H1 (cell line): Measurements from ENCODE around the gene NPTX1. TPM values are rescaled to one million over a fixed set of nuclear protein-coding genes. Genes with fewer than 3 reads are reported as not detected.

ENCODE experiments used
- CTCF ChIA-PET: fragments of 300-600 bp; sonication (Branson Sonifier 250); formaldehyde crosslinking; loops from one replicate; lab custom pipeline; 2021; ENCODE audit not compliant: partially characterized antibody; lab: Charles Lee
- POLR2A ChIA-PET: fragments of 300-600 bp; sonication (Branson Sonifier 250); formaldehyde crosslinking; loops from one replicate; lab custom pipeline; 2021; ENCODE audit warnings: inconsistent platforms; ENCODE audit not compliant: partially characterized antibody; lab: Charles Lee
- DNase-seq, 2 experiments: peaks; one replicate each; pipeline versions ENCODE4 v3.0.0 to v3.0.0-alpha.2; 2010 to 2022; ENCODE audit warnings: low spot score in 2 of 2, low read depth in 1 of 2, mixed read lengths in 1 of 2
- FAIRE-seq: peaks from 2 replicates; lab custom pipeline; 2011; peaks lifted over from hg19 to GRCh38; lab: Jason Lieb, UNC
- H2AFZ ChIP-seq: 2 replicates; pipeline ENCODE4 v1.8.1; 2012; ENCODE audit warnings: low read length, inconsistent platforms
- H2AK5ac ChIP-seq: 2 replicates; pipeline ENCODE4 v1.6.1; 2013; ENCODE audit warnings: low read depth, low read length
- H2BK120ac ChIP-seq: replicated peaks from 2 replicates; pipeline ENCODE3; 2013; ENCODE audit warnings: low read depth, low read length, inconsistent platforms
- H2BK12ac ChIP-seq: 2 replicates; pipeline ENCODE4 v1.6.1; 2013; ENCODE audit warnings: low read depth, low read length
- H2BK15ac ChIP-seq: 2 replicates; pipeline ENCODE4 v1.6.1; 2013; ENCODE audit warnings: low read length
- H2BK20ac ChIP-seq: 2 replicates; pipeline ENCODE4 v1.6.1; 2013; ENCODE audit warnings: low read length
- H2BK5ac ChIP-seq: 2 replicates; pipeline ENCODE4 v1.6.1; 2013; ENCODE audit warnings: low read depth, low read length
- H3K14ac ChIP-seq: 2 replicates; pipeline ENCODE4 v1.6.1; 2013; ENCODE audit warnings: inconsistent platforms; ENCODE audit not compliant: insufficient read length
- H3K18ac ChIP-seq: 2 replicates; pipeline ENCODE4 v1.6.1; 2013; ENCODE audit warnings: low read length; ENCODE audit errors: extremely low read depth
- H3K23ac ChIP-seq: 2 replicates; pipeline ENCODE4 v1.6.1; 2013; ENCODE audit warnings: inconsistent platforms; ENCODE audit not compliant: insufficient read length
- H3K23me2 ChIP-seq: 2 replicates; pipeline ENCODE4 v1.6.1; 2013; ENCODE audit warnings: low read depth, low read length
- H3K27ac ChIP-seq: 2 replicates; pipeline ENCODE4 v1.6.1; 2011; ENCODE audit warnings: low read depth, low read length, inconsistent platforms
- H3K27me3 ChIP-seq, 4 experiments: replicated peaks in 1 of 4; 1 replicate in 1 of 4; 2 replicates in 3 of 4; pipeline versions ENCODE4 v1.6.1 to v1.8.1; 2011 to 2013; ENCODE audit warnings: low read length in 3 of 4, mild to moderate bottlenecking in 3 of 4, inconsistent platforms in 2 of 4, mixed read lengths in 2 of 4, moderate library complexity in 1 of 4; ENCODE audit not compliant: control insufficient read depth in 3 of 4, insufficient read depth in 3 of 4; ENCODE audit errors: extremely low read depth in 1 of 4
- H3K36me3 ChIP-seq, 4 experiments: 2 replicates each; pipeline versions ENCODE4 v1.6.1 to v1.8.1; 2011 to 2013; ENCODE audit warnings: mild to moderate bottlenecking in 4 of 4, low read length in 3 of 4, moderate library complexity in 2 of 4, control low read depth in 1 of 4, inconsistent platforms in 1 of 4; ENCODE audit not compliant: insufficient read depth in 4 of 4, control insufficient read depth in 2 of 4
- H3K4ac ChIP-seq: replicated peaks from 2 replicates; pipeline ENCODE3; 2013; ENCODE audit warnings: low read length, low read depth, mixed read lengths, inconsistent platforms; ENCODE audit not compliant: insufficient read length
- H3K4me1 ChIP-seq, 4 experiments: replicated peaks in 1 of 4; 1 replicate in 1 of 4; 2 replicates in 3 of 4; pipeline versions ENCODE4 v1.6.1 to v1.8.1; 2011 to 2013; ENCODE audit warnings: low read length in 3 of 4, inconsistent platforms in 2 of 4, mixed read lengths in 1 of 4; ENCODE audit not compliant: insufficient read depth in 4 of 4, control insufficient read depth in 3 of 4
- H3K4me2 ChIP-seq, 2 experiments: 2 replicates each; pipeline versions ENCODE4 v1.6.1 to v1.8.1; 2011 to 2013; ENCODE audit warnings: low read depth in 2 of 2, low read length in 2 of 2, control low read depth in 1 of 2, inconsistent platforms in 1 of 2, mild to moderate bottlenecking in 1 of 2; ENCODE audit not compliant: insufficient read depth in 1 of 2
- H3K4me3 ChIP-seq, 4 experiments: fragments of 200-600, 300-600 bp in 1 of 4; sonication (generic), shearing (Covaris generic), sonication (Bioruptor Twin) in 1 of 4; 2 replicates each; pipeline versions ENCODE4 v1.5.1 to v1.8.1; 2011 to 2016; ENCODE audit warnings: low read length in 4 of 4, low read depth in 3 of 4, control low read depth in 2 of 4, inconsistent platforms in 2 of 4, mild to moderate bottlenecking in 2 of 4, mixed read lengths in 1 of 4, moderate library complexity in 1 of 4; ENCODE audit not compliant: insufficient read depth in 2 of 4; ENCODE audit errors: extremely low read depth in 1 of 4
- H3K56ac ChIP-seq: replicated peaks from 2 replicates; pipeline ENCODE3; 2013; ENCODE audit warnings: low read depth, mild to moderate bottlenecking, mixed read lengths, low read length, inconsistent platforms; ENCODE audit not compliant: insufficient read length
- H3K79me1 ChIP-seq: 2 replicates; pipeline ENCODE4 v1.6.1; 2013; ENCODE audit warnings: low read depth, low read length, control low read depth
- H3K79me2 ChIP-seq, 2 experiments: 2 replicates each; pipeline versions ENCODE4 v1.6.1 to v1.8.1; 2012 to 2013; ENCODE audit warnings: low read length in 2 of 2, mild to moderate bottlenecking in 2 of 2, inconsistent platforms in 1 of 2; ENCODE audit not compliant: insufficient read depth in 2 of 2, control insufficient read depth in 1 of 2
- H3K9ac ChIP-seq, 4 experiments: replicated peaks in 1 of 4; 1 replicate in 1 of 4; 2 replicates in 3 of 4; pipeline versions ENCODE4 v1.6.1 to v1.8.1; 2011 to 2013; ENCODE audit warnings: low read depth in 3 of 4, low read length in 3 of 4, control low read depth in 2 of 4, mild to moderate bottlenecking in 2 of 4, moderate library complexity in 2 of 4, inconsistent platforms in 1 of 4; ENCODE audit errors: extremely low read depth in 1 of 4
- H3K9me3 ChIP-seq, 2 experiments: 2 replicates each; pipeline versions ENCODE4 v1.6.1 to v1.8.1; 2012 to 2013; ENCODE audit warnings: mild to moderate bottlenecking in 2 of 2, moderate library complexity in 2 of 2, control low read depth in 1 of 2, inconsistent platforms in 1 of 2, low read depth in 1 of 2, low read length in 1 of 2, mixed read lengths in 1 of 2; ENCODE audit not compliant: insufficient read depth in 2 of 2
- H4K20me1 ChIP-seq, 2 experiments: replicated peaks in 1 of 2; 2 replicates each; pipeline versions ENCODE3 to v1.8.1; 2011 to 2013; ENCODE audit warnings: inconsistent platforms in 2 of 2, low read length in 2 of 2, mild to moderate bottlenecking in 1 of 2; ENCODE audit not compliant: insufficient read depth in 2 of 2, control insufficient read depth in 1 of 2
- H4K5ac ChIP-seq: 2 replicates; pipeline ENCODE4 v1.6.1; 2013; ENCODE audit warnings: low read length, low read depth, mixed read lengths, inconsistent platforms; ENCODE audit not compliant: insufficient read length
- H4K8ac ChIP-seq: 2 replicates; pipeline ENCODE4 v1.8.0; 2013; ENCODE audit warnings: mild to moderate bottlenecking, moderate library complexity, low read length, inconsistent platforms; ENCODE audit not compliant: insufficient read depth; ENCODE audit errors: extremely low read depth
- H4K91ac ChIP-seq: replicated peaks from 2 replicates; pipeline ENCODE3; 2013; ENCODE audit warnings: low read length, mixed read lengths, inconsistent platforms; ENCODE audit not compliant: insufficient read length
- ATF3 ChIP-seq: IDR thresholded peaks from 2 replicates; pipeline ENCODE4 v1.6.1; 2011; ENCODE audit warnings: low read depth, mild to moderate bottlenecking, low read length; ENCODE audit not compliant: insufficient read depth
- CHD2 ChIP-seq: IDR thresholded peaks from 2 replicates; pipeline ENCODE4 v1.6.1; 2012; ENCODE audit warnings: low read length, improper control_type of control experiment
- FOSL1 ChIP-seq: IDR thresholded peaks from 2 replicates; pipeline ENCODE4 v1.6.1; 2011; ENCODE audit warnings: mild to moderate bottlenecking, low read depth, low read length, moderate library complexity; ENCODE audit not compliant: insufficient read depth
- NANOG ChIP-seq: IDR thresholded peaks from 2 replicates; pipeline ENCODE4 v1.6.1; 2011; ENCODE audit warnings: low read length, low read depth, mild to moderate bottlenecking, inconsistent platforms; ENCODE audit not compliant: insufficient read depth, poor library complexity, severe bottlenecking
- PHF8 ChIP-seq: fragments of 200-600 bp; sonication (generic); conservative IDR thresholded peaks from 2 replicates; pipeline ENCODE4 v1.7.1; 2012; ENCODE audit warnings: low read depth, mild to moderate bottlenecking, inconsistent platforms, low read length, moderate library complexity
- SIN3A ChIP-seq, 2 experiments: IDR thresholded peaks in 1 of 2; conservative IDR thresholded peaks in 1 of 2; 2 replicates each; pipeline ENCODE4 v1.6.1; 2011 to 2012; ENCODE audit warnings: low read length in 2 of 2, improper control_type of control experiment in 1 of 2, low read depth in 1 of 2, mild to moderate bottlenecking in 1 of 2
- TCF12 ChIP-seq: IDR thresholded peaks from 2 replicates; pipeline ENCODE4 v1.6.1; 2011; ENCODE audit warnings: low read depth, mild to moderate bottlenecking, low read length
- ZNF274 ChIP-seq: IDR thresholded peaks from 2 replicates; pipeline ENCODE4 v1.7.0; 2012; ENCODE audit warnings: low read length, borderline replicate concordance; ENCODE audit errors: extremely low read depth
- WGBS, 2 experiments: shearing (Covaris generic) in 1 of 2; methylation state at CpG; one replicate each; pipeline versions ENCODE4 v1.1.6 to v1.1.7; 2013 to 2015; ENCODE audit warnings: low lambda C conversion rate in 2 of 2, mixed read lengths in 2 of 2, inconsistent platforms in 1 of 2, low coverage in 1 of 2, missing lambda C conversion rate in 1 of 2; ENCODE audit not compliant: insufficient replicate concordance in 2 of 2, insufficient coverage in 1 of 2, insufficient read length in 1 of 2; ENCODE audit errors: extremely low coverage in 1 of 2, missing lambda C conversion rate in 1 of 2; 5-methylcytosine and 5-hydroxymethylcytosine counted together
- polyA plus RNA-seq, 7 experiments: library from polyadenylated mRNA; depleted of rRNA in 3 of 7; stranded (reverse) in 5 of 7; unstranded in 2 of 7; fragments of >200 nt in 5 of 7; fragments of 200-250 nt in 2 of 7; gene quantifications; 1 replicate in 5 of 7; 2 replicates in 1 of 7; 4 replicates in 1 of 7; pipeline versions ENCODE4 v1.2.1 to v1.2.3, GENCODE V29; 2011 to 2013; ENCODE audit warnings: missing spikeins in 2 of 7, mixed read lengths in 2 of 7
- total RNA-seq: library from RNA; stranded (reverse); fragmentation: NEBNext Ultra II Directional; extraction: Animal tissue kit (Norgen Biotek cat#: 25700); gene quantifications from 2 replicates; pipeline ENCODE4 v1.2.1, GENCODE V29; 2021
- TF ChIP-seq, protein P1 (sequence below), 3 experiments: IDR thresholded peaks; 1 replicate in 2 of 3; 2 replicates in 1 of 3; pipeline versions ENCODE4 v1.5.1 to v1.6.1; 2011; ENCODE audit warnings: low read length in 3 of 3, mild to moderate bottlenecking in 3 of 3, inconsistent platforms in 2 of 3, low read depth in 1 of 3, moderate library complexity in 1 of 3; ENCODE audit not compliant: insufficient read depth in 1 of 3; ENCODE audit errors: control extremely low read depth in 1 of 3

Gene NPTX1
- total and polyA plus RNA-seq, 2 of the 8 experiments (the other 6 are each of a cell fraction or from before 2014, with no cell fraction given): 12.0 to 17.9 TPM

DNA sequence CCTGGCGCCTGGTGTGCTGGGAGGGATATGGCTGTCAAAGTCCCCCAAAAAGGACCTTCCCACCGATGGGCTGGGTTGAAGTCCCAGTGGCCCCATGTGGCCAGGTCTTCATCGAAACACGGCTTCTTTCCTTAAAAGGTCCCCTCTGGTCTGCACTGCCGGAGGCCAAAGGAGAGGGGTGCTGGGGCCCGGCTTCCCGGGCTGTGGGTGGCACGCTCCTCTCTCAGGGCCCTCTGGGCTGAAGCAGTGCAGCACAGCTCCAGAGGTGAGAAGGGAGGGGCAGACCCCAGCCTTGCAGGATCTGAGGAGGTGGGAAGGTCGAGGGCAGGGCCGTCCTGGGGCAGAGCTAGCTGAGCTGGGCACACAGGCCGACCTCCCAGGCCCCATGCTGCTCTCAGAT is 6.7 kb downstream of the NPTX1 start:
- ChIA-PET POLR2A (no interaction called here), CTCF (interaction anchor here (0.9 to 2.3 kb wide), 6 partner anchors 9 to 430 kb away, joined by 3 to 11 read pairs (median 4); no protein-coding TSS in a partner anchor)
- TF ChIP-seq, protein P1, sequence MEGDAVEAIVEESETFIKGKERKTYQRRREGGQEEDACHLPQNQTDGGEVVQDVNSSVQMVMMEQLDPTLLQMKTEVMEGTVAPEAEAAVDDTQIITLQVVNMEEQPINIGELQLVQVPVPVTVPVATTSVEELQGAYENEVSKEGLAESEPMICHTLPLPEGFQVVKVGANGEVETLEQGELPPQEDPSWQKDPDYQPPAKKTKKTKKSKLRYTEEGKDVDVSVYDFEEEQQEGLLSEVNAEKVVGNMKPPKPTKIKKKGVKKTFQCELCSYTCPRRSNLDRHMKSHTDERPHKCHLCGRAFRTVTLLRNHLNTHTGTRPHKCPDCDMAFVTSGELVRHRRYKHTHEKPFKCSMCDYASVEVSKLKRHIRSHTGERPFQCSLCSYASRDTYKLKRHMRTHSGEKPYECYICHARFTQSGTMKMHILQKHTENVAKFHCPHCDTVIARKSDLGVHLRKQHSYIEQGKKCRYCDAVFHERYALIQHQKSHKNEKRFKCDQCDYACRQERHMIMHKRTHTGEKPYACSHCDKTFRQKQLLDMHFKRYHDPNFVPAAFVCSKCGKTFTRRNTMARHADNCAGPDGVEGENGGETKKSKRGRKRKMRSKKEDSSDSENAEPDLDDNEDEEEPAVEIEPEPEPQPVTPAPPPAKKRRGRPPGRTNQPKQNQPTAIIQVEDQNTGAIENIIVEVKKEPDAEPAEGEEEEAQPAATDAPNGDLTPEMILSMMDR (IDR thresholded peaks at IDR 0.05; ENCODE audit: control extremely low read depth in 1 of 3, insufficient read depth in 1 of 3, low read depth in 1 of 3, low read length in 3 of 3): no peak
- TF ChIP-seq SIN3A (conservative IDR thresholded peaks at IDR 0.05 in 1 of 2, IDR thresholded peaks at IDR 0.05 in 1 of 2; ENCODE audit: low read depth in 1 of 2, low read length in 2 of 2) (no peak), NANOG (no peak), FOSL1 (no peak), PHF8 (no peak), ZNF274 (no peak), TCF12 (no peak), CHD2 (no peak), ATF3 (no peak)

More for the DNA sequence above, 6.7 kb downstream of the NPTX1 start:
- DNase-seq: no peak
- Histone ChIP-seq H3K56ac (no peak overlapping the region), H3K9me3 (no peaks in the 10 kb centered on the region), H2AK5ac (no peak overlapping the region), H3K4me3 (no peak overlapping the region), H2BK20ac (no peak overlapping the region), H3K36me3 (no peaks in the 10 kb centered on the region), H4K8ac (no peak overlapping the region), H3K79me2 (no peaks in the 10 kb centered on the region), H3K9ac (no peak overlapping the region), H3K4ac (no peak overlapping the region), H3K14ac (no peak overlapping the region), H4K5ac (no peak overlapping the region), H3K27ac (no peak overlapping the region), H3K23ac (no peak overlapping the region), H3K4me1 (no peaks in the 10 kb centered on the region), H2BK12ac (no peak overlapping the region), H3K23me2 (no peaks in the 10 kb centered on the region; the same call in 1 of the 2 replicates), H3K79me1 (no peaks in the 10 kb centered on the region), H3K18ac (no peak overlapping the region), H4K91ac (no peak overlapping the region), H3K27me3 (peaks cover 17 to 44% (median 38%) of the 10 kb centered on the region in 4 experiments), H2BK120ac (no peak overlapping the region), H2BK5ac (no peak overlapping the region), H3K4me2 (no peak overlapping the region), H2BK15ac (no peak overlapping the region), H4K20me1 (peaks cover 3 to 20% of the 10 kb centered on the region in 2 experiments), H2AFZ (no peak overlapping the region)
- WGBS, 2 experiments: 87% methylated on average over 11 of the region's 11 CpGs; no CpG with 5 or more reads in 1 of the 2 experiments
- no peak for FAIRE-seq
